IMR-90 (cell line): ENCODE measurements around the gene TECPR2. TPM values are rescaled to one million over a fixed set of nuclear protein-coding genes. Genes with fewer than 3 reads are reported as not detected.

Source experiments
- ATAC-seq: fragments of 200-7000 bp; cut with Tn5 transposase; 2 replicates; pipeline ENCODE4 v1.9.1; 2020; ENCODE audit warnings: low read depth, mild to moderate bottlenecking, moderate library complexity
- BruUV-seq: library from RNA; stranded (reverse); fragments of 400-500 nt; replicated peaks from 2 replicates; lab custom pipeline; 2021; lab: Mats Ljungman, UMichigan
- CTCF ChIA-PET: fragments of 300-600 bp; formaldehyde crosslinking; extraction: SDS; loops from one replicate; lab custom pipeline; 2021; ENCODE audit warnings: antibody characterized with exemption; lab: Yijun Ruan, JAX
- POLR2A ChIA-PET: fragments of 300-600 bp; sonication (Branson Sonifier 250); formaldehyde crosslinking; loops from one replicate; lab custom pipeline; 2022; ENCODE audit warnings: antibody characterized with exemption; ENCODE audit not compliant: unreplicated experiment; lab: Charles Lee
- DNase-seq: peaks from one replicate; pipeline ENCODE4 v3.0.0; 2013
- H2AFZ ChIP-seq: replicated peaks from 2 replicates; pipeline ENCODE3; 2013; ENCODE audit warnings: low read length, mild to moderate bottlenecking; ENCODE audit not compliant: poor library complexity
- H2AK5ac ChIP-seq: 2 replicates; pipeline ENCODE4 v1.6.1; 2013; ENCODE audit warnings: low read depth, low read length, inconsistent platforms
- H2AK9ac ChIP-seq: replicated peaks from 2 replicates; pipeline ENCODE3; 2013; ENCODE audit warnings: mild to moderate bottlenecking, low read depth, low read length, moderate library complexity; ENCODE audit not compliant: poor library complexity
- H2BK120ac ChIP-seq: 2 replicates; pipeline ENCODE4 v1.6.1; 2013; ENCODE audit warnings: low read depth, low read length, inconsistent platforms
- H2BK15ac ChIP-seq: 3 replicates; pipeline ENCODE4 v1.6.1; 2013; ENCODE audit warnings: low read depth, low read length, inconsistent platforms
- H2BK20ac ChIP-seq: 2 replicates; pipeline ENCODE4 v1.6.1; 2013; ENCODE audit warnings: low read depth, mild to moderate bottlenecking, inconsistent platforms, low read length, moderate library complexity
- H2BK5ac ChIP-seq: 2 replicates; pipeline ENCODE4 v1.6.1; 2013; ENCODE audit warnings: mild to moderate bottlenecking, low read depth, low read length, inconsistent platforms; ENCODE audit not compliant: poor library complexity, severe bottlenecking
- H3K14ac ChIP-seq: replicated peaks from 2 replicates; pipeline ENCODE4 v1.6.1; 2013; ENCODE audit warnings: low read depth, low read length, inconsistent platforms
- H3K18ac ChIP-seq: 2 replicates; pipeline ENCODE4 v1.6.1; 2013; ENCODE audit warnings: low read depth, low read length, control low read depth
- H3K23ac ChIP-seq: 2 replicates; pipeline ENCODE4 v1.6.1; 2013; ENCODE audit warnings: low read depth, low read length, inconsistent platforms
- H3K27ac ChIP-seq: 2 replicates; pipeline ENCODE4 v1.5.1; 2013; ENCODE audit warnings: mild to moderate bottlenecking, control low read depth, low read length; ENCODE audit not compliant: insufficient read depth
- H3K27me3 ChIP-seq: 2 replicates; pipeline ENCODE4 v1.6.1; 2013; ENCODE audit warnings: low read length; ENCODE audit not compliant: control insufficient read depth, insufficient read depth
- H3K36me3 ChIP-seq: 2 replicates; pipeline ENCODE4 v1.6.1; 2013; ENCODE audit warnings: low read length, mixed read lengths; ENCODE audit not compliant: control insufficient read depth, insufficient read depth
- H3K4ac ChIP-seq: 2 replicates; pipeline ENCODE4 v1.6.1; 2013; ENCODE audit warnings: low read depth, low read length, inconsistent platforms
- H3K4me1 ChIP-seq: 2 replicates; pipeline ENCODE4 v1.6.1; 2013; ENCODE audit warnings: low read length, mixed read lengths; ENCODE audit not compliant: control insufficient read depth, insufficient read depth
- H3K4me2 ChIP-seq: 2 replicates; pipeline ENCODE4 v1.6.1; 2013; ENCODE audit warnings: low read depth, mild to moderate bottlenecking, control low read depth, low read length, moderate library complexity
- H3K4me3 ChIP-seq: 2 replicates; pipeline ENCODE4 v1.5.1; 2013; ENCODE audit warnings: low read depth, mild to moderate bottlenecking, control low read depth, low read length, moderate library complexity; ENCODE audit not compliant: insufficient read depth
- H3K56ac ChIP-seq: 2 replicates; pipeline ENCODE4 v1.6.1; 2013; ENCODE audit warnings: low read length, inconsistent platforms; ENCODE audit not compliant: insufficient read depth; ENCODE audit errors: extremely low read depth
- H3K79me1 ChIP-seq, 2 experiments: 2 replicates each; pipeline ENCODE4 v1.6.1; 2013; ENCODE audit warnings: low read length in 2 of 2, inconsistent platforms in 1 of 2, low read depth in 1 of 2
- H3K9ac ChIP-seq: 2 replicates; pipeline ENCODE4 v1.6.1; 2013; ENCODE audit warnings: low read depth, low read length, control low read depth
- H3K9me1 ChIP-seq: 2 replicates; pipeline ENCODE4 v1.6.1; 2013; ENCODE audit warnings: low read length, inconsistent platforms; ENCODE audit not compliant: insufficient read depth
- H3K9me3 ChIP-seq: 2 replicates; pipeline ENCODE4 v1.6.1; 2013; ENCODE audit warnings: low read length; ENCODE audit not compliant: control insufficient read depth, insufficient read depth
- H4K20me1 ChIP-seq: 2 replicates; pipeline ENCODE4 v1.6.1; 2013; ENCODE audit warnings: low read length, inconsistent platforms; ENCODE audit not compliant: insufficient read depth
- H4K5ac ChIP-seq: 2 replicates; pipeline ENCODE4 v1.6.1; 2013; ENCODE audit warnings: mild to moderate bottlenecking, low read depth, low read length, control low read depth
- H4K8ac ChIP-seq, 2 experiments: 2 replicates each; pipeline ENCODE4 v1.6.1; 2013; ENCODE audit warnings: low read depth in 2 of 2, low read length in 2 of 2, control low read depth in 1 of 2, inconsistent platforms in 1 of 2
- H4K91ac ChIP-seq: 2 replicates; pipeline ENCODE4 v1.6.1; 2013; ENCODE audit warnings: low read depth, low read length, inconsistent platforms; ENCODE audit not compliant: insufficient read depth
- BHLHE40 ChIP-seq: fragments of 150-350 bp; IDR thresholded peaks from 2 replicates; pipeline ENCODE4 v1.6.1; 2016; ENCODE audit warnings: mild to moderate bottlenecking, low read depth, low read length
- CTCF ChIP-seq: conservative IDR thresholded peaks from 2 replicates; pipeline ENCODE4 v1.5.1; 2012; ENCODE audit warnings: mild to moderate bottlenecking, low read depth, low read length, improper control_type of control experiment
- FOS ChIP-seq: fragments of 150-350 bp; IDR thresholded peaks from 2 replicates; pipeline ENCODE4 v1.6.1; 2016; ENCODE audit warnings: low read depth, low read length
- MAZ ChIP-seq: IDR thresholded peaks from 2 replicates; pipeline ENCODE4 v1.6.1; 2012; ENCODE audit warnings: low read depth, mild to moderate bottlenecking, low read length, improper control_type of control experiment, moderate library complexity, borderline replicate concordance
- NFE2L2 ChIP-seq: fragments of 150-350 bp; IDR thresholded peaks from 2 replicates; pipeline ENCODE4 v1.6.1; 2016; ENCODE audit warnings: low read depth, mild to moderate bottlenecking, low read length
- RCOR1 ChIP-seq: IDR thresholded peaks from 2 replicates; pipeline ENCODE4 v1.6.1; 2012; ENCODE audit warnings: mild to moderate bottlenecking, low read length, improper control_type of control experiment; ENCODE audit not compliant: insufficient replicate concordance
- USF2 ChIP-seq: fragments of 150-350 bp; IDR thresholded peaks from 2 replicates; pipeline ENCODE4 v1.6.1; 2017; ENCODE audit warnings: mild to moderate bottlenecking, antibody characterized with exemption, low read length, low read depth
- WGBS, 2 experiments: methylation state at CpG; one replicate each; pipeline versions ENCODE4 v1.1.5 to v1.1.7; 2013; ENCODE audit warnings: missing lambda C conversion rate in 2 of 2; ENCODE audit not compliant: insufficient read length in 1 of 2; ENCODE audit errors: extremely low coverage in 2 of 2; 5-methylcytosine and 5-hydroxymethylcytosine counted together
- dilution Hi-C: fragments of 300-500 bp; cut with HindIII; formaldehyde crosslinking; loops from one replicate; pipeline ENCODE4 v1.14.3; 2018; ENCODE audit warnings: low sequenced_read_pairs; ENCODE audit not compliant: unreplicated experiment
- in situ Hi-C: fragments of 300-500 bp; cut with MboI; formaldehyde crosslinking; loops from 3 replicates; pipeline ENCODE4 v1.14.3; 2019; ENCODE audit warnings: low sequenced_read_pairs, inconsistent platforms, mixed read lengths
- intact Hi-C: fragments of 100-400 bp; cut with micrococcal nuclease; formaldehyde crosslinking; loops from 2 replicates; pipeline ENCODE4 v1.10.0; 2022
- polyA plus RNA-seq, 3 experiments: library from polyadenylated mRNA; depleted of rRNA; stranded (reverse); fragments of >200 nt; gene quantifications; 2 replicates each; pipeline ENCODE4 v1.2.3, GENCODE V29; 2012; ENCODE audit warnings: low replicate concordance in 1 of 3
- total RNA-seq: library from RNA; depleted of rRNA; stranded (reverse); fragments of >200 nt; gene quantifications from 2 replicates; pipeline ENCODE4 v1.2.3, GENCODE V29; 2012

The TECPR2 gene
- total and polyA plus RNA-seq, 2 of the 4 experiments (the other 2 are of a cell fraction): 9.5 to 11.7 TPM

GRCh38 chr14:102481791-102482238 is 119.1 kb downstream of the TECPR2 start:
- no peak overlapping the region for H4K8ac ChIP-seq
- H4K20me1 ChIP-seq: no peaks in the 10 kb centered on the region; the same call in 1 of the 2 replicates
- H3K9me1 ChIP-seq: peaks cover 4% of the 10 kb centered on the region; the same call in 1 of the 2 replicates
- ATAC-seq (no peak; the same call in 1 of the 2 replicates), DNase-seq (peak; percentile 45)
- H2AK9ac ChIP-seq: no peak overlapping the region
- H3K36me3 ChIP-seq: peaks cover 1% of the 10 kb centered on the region; the same call in 1 of the 2 replicates
- H4K5ac ChIP-seq: no peak overlapping the region
- no peak overlapping the region for H3K4me2 ChIP-seq
- WGBS, 2 experiments: 100% methylated on average over 1 of the region's 8 CpGs; no CpG with 5 or more reads in 1 of the 2 experiments
- H2BK15ac ChIP-seq: no peak overlapping the region
- H2AFZ ChIP-seq: no peak overlapping the region
- intact Hi-C loops: no loop called here
- H3K23ac ChIP-seq: no peak overlapping the region
- H3K79me1 ChIP-seq: peaks cover 0 to 14% of the 10 kb centered on the region in 2 experiments; a peak in 1 of 4 replicates
- dilution Hi-C loops: no loop called here
- peaks cover 2% of the 10 kb centered on the region; the same call in 1 of the 2 replicates for H3K4me1 ChIP-seq
- CTCF ChIA-PET: no interaction called here
- H3K56ac ChIP-seq: no peak overlapping the region
- H3K9me3 ChIP-seq: no peaks in the 10 kb centered on the region
- TF ChIP-seq BHLHE40: no peak
- no peak for TF ChIP-seq FOS
- no peak for TF ChIP-seq CTCF
- TF ChIP-seq MAZ: no peak
- no peak for TF ChIP-seq RCOR1
- TF ChIP-seq NFE2L2: no peak
- TF ChIP-seq USF2: no peak
- no peak overlapping the region for H3K4me3 ChIP-seq
- H4K91ac ChIP-seq: no peak overlapping the region
- POLR2A ChIA-PET: no interaction called here
- no peak overlapping the region for H3K18ac ChIP-seq
- no peak overlapping the region for H2BK20ac ChIP-seq
- H3K9ac ChIP-seq: no peak overlapping the region
- no peak overlapping the region for H2BK120ac ChIP-seq
- in situ Hi-C loops: no loop called here
- no peak overlapping the region for H3K4ac ChIP-seq
- H3K27me3 ChIP-seq: no peaks in the 10 kb centered on the region
- no peak overlapping the region for H3K27ac ChIP-seq
- H3K14ac ChIP-seq: no peak overlapping the region
- H2AK5ac ChIP-seq: no peak overlapping the region
- BruUV-seq: no TSS peak
- no peak overlapping the region for H2BK5ac ChIP-seq
